OCI-LY1 (cell line): ENCODE data around the gene FHIP1B.

Source experiments
- H2AFZ ChIP-seq: fragments of 200-600 bp; sonication (generic), shearing (Covaris generic); 2 replicates; pipeline ENCODE4 v1.6.0; 2014; ENCODE audit warnings: antibody characterized with exemption, mild to moderate bottlenecking, low read length
- H3F3A ChIP-seq: fragments of 200-600 bp; sonication (generic), shearing (Covaris generic); 2 replicates; pipeline ENCODE4 v1.6.0; 2014; ENCODE audit warnings: mild to moderate bottlenecking, antibody characterized with exemption, low read length, moderate library complexity; ENCODE audit not compliant: insufficient read depth
- H3K27ac ChIP-seq: fragments of 200-600 bp; sonication (generic); 2 replicates; pipeline ENCODE4 v1.5.1; 2014; ENCODE audit warnings: low read length, mixed run types, mild to moderate bottlenecking, low read depth; ENCODE audit not compliant: poor library complexity, severe bottlenecking
- H3K27me3 ChIP-seq: fragments of 200-600 bp; sonication (generic); 2 replicates; pipeline ENCODE4 v1.6.0; 2014; ENCODE audit warnings: antibody characterized with exemption, mild to moderate bottlenecking, low read length, moderate library complexity; ENCODE audit not compliant: insufficient read depth
- H3K36me3 ChIP-seq: fragments of 200-600 bp; sonication (generic); 2 replicates; pipeline ENCODE4 v1.6.1; 2014; ENCODE audit warnings: mild to moderate bottlenecking, antibody characterized with exemption, low read length, moderate library complexity, mixed read lengths; ENCODE audit not compliant: insufficient read depth
- H3K4me1 ChIP-seq: fragments of 200-600 bp; sonication (generic); 2 replicates; pipeline ENCODE4 v1.5.1; 2014; ENCODE audit warnings: mild to moderate bottlenecking, low read length, moderate library complexity; ENCODE audit not compliant: insufficient read depth, severe bottlenecking
- H3K4me2 ChIP-seq: fragments of 200-600 bp; sonication (generic), shearing (Covaris generic); 2 replicates; pipeline ENCODE4 v1.6.1; 2014; ENCODE audit warnings: low read length
- H3K4me3 ChIP-seq: fragments of 200-600 bp; sonication (generic); 2 replicates; pipeline ENCODE4 v1.5.1; 2014; ENCODE audit warnings: low read length, low read depth, mild to moderate bottlenecking, mixed read lengths; ENCODE audit not compliant: poor library complexity, severe bottlenecking
- H3K79me2 ChIP-seq: fragments of 200-600 bp; shearing (Covaris generic); 2 replicates; pipeline ENCODE4 v1.6.1; 2016; ENCODE audit warnings: mixed run types, low read length, mixed read lengths; ENCODE audit not compliant: insufficient read depth
- H3K9ac ChIP-seq: fragments of 200-600 bp; sonication (generic), shearing (Covaris generic); 2 replicates; pipeline ENCODE4 v1.6.1; 2014; ENCODE audit warnings: mild to moderate bottlenecking, low read length, mixed read lengths
- H3K9me2 ChIP-seq: fragments of 200-600 bp; sonication (generic), shearing (Covaris generic); 2 replicates; pipeline ENCODE4 v1.6.1; 2014; ENCODE audit warnings: low read depth, mild to moderate bottlenecking, low read length, mixed read lengths
- H3K9me3 ChIP-seq: fragments of 200-600 bp; shearing (Covaris generic); 2 replicates; pipeline ENCODE4 v1.6.1; 2014; ENCODE audit warnings: low read length, mixed read lengths
- H4K20me1 ChIP-seq: fragments of 200-600 bp; sonication (generic), shearing (Covaris generic); 2 replicates; pipeline ENCODE4 v1.6.0; 2016; ENCODE audit warnings: mild to moderate bottlenecking, low read length; ENCODE audit not compliant: insufficient read depth
- CTCF ChIP-seq: fragments of 200-600 bp; sonication (generic), shearing (Covaris generic); IDR thresholded peaks from 2 replicates; pipeline ENCODE4 v1.5.1; 2017; ENCODE audit warnings: mild to moderate bottlenecking, antibody characterized with exemption, low read length, moderate library complexity, mixed read lengths
- EZH2 ChIP-seq: fragments of 200-600 bp; sonication (generic), shearing (Covaris generic); IDR thresholded peaks from 2 replicates; pipeline ENCODE4 v1.8.0; 2017; ENCODE audit warnings: borderline replicate concordance, mixed run types, mild to moderate bottlenecking, antibody characterized with exemption, low read length, moderate library complexity, mixed read lengths

FHIP1B gene

GRCh38 chr11:6205366-6205765, 29.1 kb downstream of the FHIP1B start, which contains the start of gene C11orf42:
C11orf42 (plus strand) TSS chr11:6205557; CDS start chr11:6205616, 59 bp downstream.
- Histone ChIP-seq H3K9me2 (no peaks in the 10 kb centered on the region), H3K9me3 (no peaks in the 10 kb centered on the region), H3K4me3 (no peak within 1 kb of the TSS), H3K27me3 (no peaks in the 10 kb centered on the region), H3K79me2 (no peaks in the 10 kb centered on the region), H3K36me3 (peaks cover 18% of the 10 kb centered on the region; the same call in 1 of the 2 replicates), H3K27ac (no peak within 1 kb of the TSS), H4K20me1 (no peaks in the 10 kb centered on the region), H3F3A (no peaks in the 10 kb centered on the region), H3K4me1 (no peaks in the 10 kb centered on the region), H3K9ac (no peak within 1 kb of the TSS), H2AFZ (no peak within 1 kb of the TSS), H3K4me2 (no peak within 1 kb of the TSS)
- TF ChIP-seq CTCF: no peak
- no peak for TF ChIP-seq EZH2

GRCh38 chr11:6204706-6205105, 29.7 kb downstream of the FHIP1B start:
- no peaks in the 10 kb centered on the region for H3K9me3 ChIP-seq
- no peaks in the 10 kb centered on the region for H3K9me2 ChIP-seq
- H3F3A ChIP-seq: no peaks in the 10 kb centered on the region
- H2AFZ ChIP-seq: no peak overlapping the region
- H3K36me3 ChIP-seq: peaks cover 14% of the 10 kb centered on the region; the same call in 1 of the 2 replicates
- TF ChIP-seq CTCF (no peak), EZH2 (no peak)
- no peaks in the 10 kb centered on the region for H3K4me1 ChIP-seq
- no peaks in the 10 kb centered on the region for H3K27me3 ChIP-seq
- H3K4me3 ChIP-seq: no peak overlapping the region
- no peaks in the 10 kb centered on the region for H3K79me2 ChIP-seq
- no peak overlapping the region for H3K27ac ChIP-seq
- H4K20me1 ChIP-seq: no peaks in the 10 kb centered on the region
- H3K4me2 ChIP-seq: no peak overlapping the region
- no peak overlapping the region for H3K9ac ChIP-seq

- Histone ChIP-seq H3K27ac (no peak overlapping the region), H3K9ac (no peak overlapping the region), H3K4me1 (no peaks in the 10 kb centered on the region), H3K27me3 (no peaks in the 10 kb centered on the region), H3K79me2 (no peaks in the 10 kb centered on the region), H3K4me3 (no peak overlapping the region), H3K4me2 (no peak overlapping the region), H3K9me2 (no peaks in the 10 kb centered on the region), H4K20me1 (no peaks in the 10 kb centered on the region), H2AFZ (no peak overlapping the region), H3K36me3 (peaks cover 14% of the 10 kb centered on the region; the same call in 1 of the 2 replicates), H3F3A (no peaks in the 10 kb centered on the region), H3K9me3 (no peaks in the 10 kb centered on the region)
- TF ChIP-seq EZH2 (no peak), CTCF (no peak)
Observed at GRCh38 chr11:6203327-6203726, 31.1 kb downstream of the FHIP1B start.
